AG09319 (cell line): ENCODE results near the gene HAUS3.

ENCODE experiments used
- DNase-seq: peaks from one replicate; pipeline ENCODE4 v3.0.0-alpha.2; 2010; ENCODE audit warnings: low read depth; ENCODE audit errors: extremely low read depth
- CTCF ChIP-seq: IDR thresholded peaks from 2 replicates; pipeline ENCODE4 v1.5.1; 2011; ENCODE audit warnings: low read depth, mild to moderate bottlenecking, inconsistent platforms, low read length, moderate library complexity

HAUS3 gene

DNA sequence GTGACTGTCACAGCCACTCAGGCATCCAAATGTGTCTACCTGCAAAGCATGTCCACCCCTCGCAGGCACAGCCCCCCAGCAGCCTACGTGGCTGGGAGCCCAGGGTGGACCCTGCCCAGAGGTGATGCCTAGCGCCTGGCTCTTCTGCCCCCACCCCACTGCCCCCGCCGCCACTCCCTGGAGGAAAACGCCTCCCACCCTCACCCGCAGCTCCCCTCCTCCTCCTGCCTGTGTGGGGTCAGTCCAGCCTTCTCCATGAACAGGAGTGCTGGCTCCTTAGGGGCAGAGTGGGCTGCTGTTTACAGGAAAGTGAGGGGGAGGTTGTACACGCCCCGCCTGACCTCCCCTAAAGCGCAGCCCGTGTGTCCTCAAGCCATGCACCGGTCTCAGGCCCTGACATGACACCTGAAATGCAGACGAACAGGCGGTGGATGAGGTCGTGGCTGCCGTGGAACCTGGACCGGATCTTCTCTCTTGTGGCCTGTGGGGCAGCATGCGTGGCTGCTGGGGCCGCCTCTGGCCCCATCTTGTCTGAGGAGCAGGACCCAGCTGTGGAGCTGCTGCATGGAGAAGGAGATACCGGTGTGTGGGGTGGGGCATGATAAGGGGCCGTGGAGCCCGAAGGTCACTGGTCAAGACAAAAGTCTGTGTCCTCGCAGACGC is 31.9 kb upstream of the HAUS3 start:
- DNase-seq: no peak
- TF ChIP-seq CTCF: no peak

DNA sequence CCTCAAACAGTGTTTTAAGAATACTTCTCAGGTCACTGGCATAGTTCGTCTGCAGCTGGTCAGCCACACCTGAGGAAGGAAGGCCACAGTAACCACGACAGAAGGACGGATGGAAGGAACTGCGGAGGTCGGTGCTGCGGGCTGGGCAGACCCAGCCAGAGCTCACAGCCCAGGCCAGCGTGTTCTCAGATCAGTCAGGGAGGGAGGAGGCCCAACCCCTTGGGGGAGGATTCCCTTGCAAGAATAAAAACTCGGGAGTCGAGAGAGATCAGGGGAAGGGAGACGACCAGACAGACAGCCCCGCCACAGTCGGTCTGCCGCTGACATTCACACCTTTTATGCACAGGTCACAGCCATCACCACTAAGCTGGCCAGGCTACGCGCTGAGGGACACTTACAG is 31.3 kb upstream of the HAUS3 start:
- DNase-seq: no peak
- no peak for TF ChIP-seq CTCF

- no peak for DNase-seq
- TF ChIP-seq CTCF: no peak
Measured at GRCh38 chr4:2272828-2273120, 30.9 kb upstream of the HAUS3 start.

- no peak for DNase-seq
Measured at GRCh38 chr4:2272026-2272827, 30.3 kb upstream of the HAUS3 start.

GRCh38 chr4:2271279-2272025 is 29.5 kb upstream of the HAUS3 start:
- DNase-seq: no peak

More at GRCh38 chr4:2272026-2272827, 30.3 kb upstream of the HAUS3 start:
- TF ChIP-seq CTCF: no peak

DNA sequence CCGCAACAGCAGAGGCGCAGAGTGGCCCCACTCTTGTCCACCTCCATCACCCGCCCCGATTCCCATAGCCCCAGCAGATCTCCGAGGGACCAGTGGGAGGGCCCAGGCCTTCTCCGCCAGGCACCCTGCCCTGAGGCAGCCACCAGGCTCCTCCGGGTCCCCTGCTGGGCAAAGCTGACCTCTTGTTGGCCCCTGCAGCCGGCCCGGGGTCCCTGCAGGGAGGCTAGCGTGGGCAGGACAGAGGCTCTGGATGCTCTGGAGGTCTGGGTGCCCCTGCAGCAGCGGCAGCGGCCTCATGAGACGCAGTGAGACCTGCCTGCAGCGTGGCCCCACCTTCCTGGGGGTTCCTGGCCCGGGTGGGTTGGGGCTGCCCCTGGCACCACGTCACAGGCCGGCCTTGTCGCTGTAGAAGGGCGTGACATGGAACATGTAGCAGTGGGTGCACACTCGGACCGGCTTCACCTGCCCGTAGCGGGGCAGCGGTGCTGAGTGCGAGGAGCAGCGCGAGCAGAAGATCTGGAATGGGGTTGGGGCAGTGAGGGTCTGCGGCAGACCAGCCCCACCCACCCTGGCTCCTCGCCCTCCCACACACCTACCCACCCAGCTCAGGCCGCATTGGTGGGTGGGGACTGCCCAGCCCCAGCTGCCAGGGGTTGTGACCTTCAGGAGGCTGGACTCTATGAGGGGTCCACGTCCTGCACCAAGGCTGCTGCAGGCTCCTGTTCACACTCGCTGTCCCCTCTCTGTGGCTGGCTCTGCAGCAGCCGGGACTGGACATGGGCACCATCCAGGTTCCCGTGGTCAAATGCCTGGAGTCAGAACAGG is 28.6 kb upstream of the HAUS3 start:
- TF ChIP-seq CTCF: no peak
- DNase-seq: no peak

More at GRCh38 chr4:2271279-2272025, 29.5 kb upstream of the HAUS3 start:
- TF ChIP-seq CTCF: no peak
